ENCODE data around the gene HOXC4.
"Not testable (repeated sequence)": the region's sequence is repeated elsewhere in the genome, so short reads cannot be mapped to it uniquely, and the experiment has no call there.

HOXC4 gene

GRCh38 chr12:54042033-54042432, 11.6 kb upstream of the HOXC4 start:
- not testable (repeated sequence) for DNase-seq

DNA sequence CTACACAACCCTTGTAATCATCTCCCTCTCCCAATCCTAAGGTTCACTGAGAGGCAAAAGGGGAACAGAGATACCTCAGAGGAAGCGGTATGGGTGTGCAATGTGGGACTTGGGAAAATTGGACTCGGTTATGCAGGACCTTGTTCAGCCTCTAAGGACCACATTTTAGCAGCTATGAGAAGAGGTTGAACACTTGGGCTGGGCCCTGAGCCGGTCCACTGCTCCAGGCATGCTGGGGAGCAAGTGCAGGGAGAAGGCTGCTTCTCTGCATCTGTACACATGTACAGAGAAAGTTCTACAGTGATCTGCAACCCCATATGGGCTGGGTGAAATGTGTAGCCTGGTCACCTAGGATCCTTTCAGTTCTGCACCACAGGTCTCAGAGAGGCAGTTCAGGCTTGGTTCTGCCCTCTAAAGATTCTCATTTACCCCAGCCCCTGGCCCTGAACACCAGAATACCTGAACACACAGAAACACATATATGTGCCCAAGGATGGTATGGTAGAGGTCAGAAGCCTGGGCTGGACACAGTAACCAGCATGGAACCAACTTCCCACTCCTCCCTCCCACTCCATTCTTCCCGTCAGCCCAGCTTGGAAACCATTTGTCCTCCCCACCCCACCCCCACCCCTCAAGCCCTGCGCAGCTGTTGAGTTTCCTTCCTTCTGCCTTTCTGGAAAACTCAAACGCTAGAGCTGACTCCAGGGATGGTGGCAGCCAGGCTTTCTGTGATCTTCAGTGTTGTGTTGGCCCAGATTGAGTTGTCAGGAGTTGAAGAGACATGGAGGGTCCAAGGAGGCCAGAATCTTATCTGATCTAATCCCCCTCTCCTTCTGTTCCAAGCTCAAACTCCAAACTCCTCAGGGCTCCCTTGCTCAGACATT, 10.4 kb upstream of the HOXC4 start:
- no peak for DNase-seq

- DNase-seq: no peak
Measured at GRCh38 chr12:54044425-54045103, 9.1 kb upstream of the HOXC4 start.

DNA sequence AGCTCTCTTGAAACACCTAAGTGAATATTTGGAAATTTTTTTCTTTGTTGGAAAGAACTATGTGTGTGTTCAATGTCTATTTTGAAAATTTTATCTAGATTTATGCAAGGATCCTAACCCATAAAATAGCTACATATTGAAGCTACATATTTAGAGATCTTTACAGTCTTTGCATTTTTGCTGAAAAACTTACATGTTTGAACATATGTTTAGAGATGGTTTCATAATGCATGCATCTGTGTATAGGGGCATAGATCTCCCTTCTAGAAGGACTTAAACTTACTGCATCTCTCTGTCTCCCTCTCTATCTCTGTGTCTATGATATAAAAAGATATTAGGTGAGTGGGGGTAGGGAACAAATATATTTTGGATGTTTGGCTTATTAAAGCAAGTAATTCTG, 8.2 kb upstream of the HOXC4 start:
- DNase-seq: no peak

DNA sequence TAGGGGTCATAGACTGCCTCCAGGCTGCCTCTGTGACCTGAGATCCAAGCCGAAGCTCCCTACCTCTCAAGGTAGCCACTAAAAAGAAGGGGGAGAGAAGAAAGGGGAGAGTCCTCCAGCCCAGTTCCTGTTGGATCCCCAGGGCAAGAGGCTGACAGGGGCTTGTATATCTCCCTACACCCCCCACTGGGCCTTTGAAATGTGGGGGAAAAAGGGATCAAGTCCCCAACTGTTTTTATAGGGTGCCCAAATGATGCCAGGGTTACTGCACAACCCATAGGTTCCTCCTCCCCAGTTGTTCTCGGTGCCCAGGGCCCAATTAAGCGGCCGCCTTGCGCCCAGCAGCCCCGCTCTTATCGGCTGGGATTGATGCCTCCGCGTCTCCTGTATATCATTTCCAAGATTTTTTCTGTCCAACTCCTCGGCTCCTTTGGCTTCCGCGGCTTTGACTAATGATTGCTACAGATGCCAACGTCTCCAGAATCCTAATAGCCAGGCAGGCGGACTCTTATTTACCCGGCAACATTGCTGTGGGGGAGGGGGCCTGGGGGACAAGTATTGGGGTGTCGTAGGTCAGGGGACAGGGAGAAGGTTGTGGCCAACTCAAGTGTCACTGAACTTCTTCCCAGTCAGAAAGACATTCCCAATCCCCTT, 7.6 kb upstream of the HOXC4 start:
- DNase-seq: no peak

DNA sequence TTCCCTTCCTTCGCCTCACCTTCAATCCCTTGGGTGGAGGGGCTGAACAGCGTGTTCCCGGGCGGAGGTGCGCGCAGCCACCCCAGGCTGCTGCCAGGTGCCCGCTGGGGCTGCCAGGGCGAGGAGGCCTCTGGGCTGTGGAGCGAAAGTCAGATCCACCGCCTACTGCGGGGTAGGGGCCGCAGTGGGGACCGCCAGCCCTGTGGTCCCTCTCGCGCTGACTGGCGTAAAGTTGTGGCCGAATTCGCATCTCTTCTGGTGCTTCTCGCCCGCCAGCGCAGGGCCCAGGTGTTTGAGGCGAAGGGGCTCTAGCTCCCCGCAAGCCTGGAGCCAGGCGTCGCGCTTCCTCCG, 6.9 kb upstream of the HOXC4 start:
- no peak for DNase-seq

DNA sequence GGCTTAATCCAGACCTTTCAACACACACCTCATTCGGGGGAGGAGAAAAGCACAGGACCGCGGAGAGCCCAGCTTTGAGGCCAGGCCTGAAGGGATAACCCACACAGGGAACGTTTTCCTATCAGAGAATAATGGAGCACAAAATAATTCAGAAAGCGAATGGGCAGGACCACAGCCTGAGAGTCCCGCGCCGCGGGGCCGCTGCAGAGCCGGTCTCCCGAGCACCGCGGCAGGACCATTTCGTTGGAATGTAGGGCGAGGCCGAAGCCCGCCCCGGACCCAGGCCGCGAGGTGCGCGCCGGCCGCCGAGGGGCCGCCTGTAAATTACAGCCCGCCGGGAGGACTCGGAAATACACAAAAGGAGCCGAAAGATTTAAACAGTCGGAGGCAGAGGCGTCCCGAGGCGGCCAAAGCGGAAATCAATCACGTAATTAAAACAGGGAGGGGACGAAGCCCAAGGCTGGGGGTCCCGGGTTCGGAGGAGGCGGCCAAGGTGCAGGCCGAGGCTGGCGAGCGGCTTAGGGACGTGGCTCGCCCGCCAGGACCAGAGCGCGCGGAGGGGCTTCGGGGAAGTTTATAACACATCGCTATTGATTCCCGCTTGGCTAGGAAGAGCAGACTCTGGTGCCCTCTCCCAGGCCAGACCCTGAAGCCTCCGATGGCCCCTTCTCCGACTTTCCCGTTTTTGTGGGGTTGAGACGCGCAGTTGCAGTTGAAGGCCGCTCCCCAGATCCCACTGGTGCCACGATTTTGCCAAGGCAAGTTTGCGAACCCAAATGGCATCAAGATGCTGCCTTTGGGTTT, 6.3 kb upstream of the HOXC4 start:
- no peak for DNase-seq

DNA sequence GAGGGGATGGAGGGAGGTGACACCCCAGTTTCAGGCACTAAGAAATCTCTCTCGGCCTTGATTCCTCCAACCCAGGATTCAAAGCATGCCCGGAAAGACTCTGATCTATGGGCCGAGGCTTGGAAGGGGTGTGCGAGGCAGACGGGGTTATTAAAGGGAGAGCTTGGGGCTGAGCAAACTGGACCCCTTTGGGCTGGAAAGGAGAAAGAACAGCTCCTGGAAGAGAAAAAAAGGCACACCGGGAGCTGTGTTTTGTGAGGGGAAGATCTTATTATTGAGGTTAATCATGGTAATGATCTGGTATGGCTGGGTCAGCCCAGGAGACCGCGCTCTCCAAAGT, 5.7 kb upstream of the HOXC4 start:
- no peak for DNase-seq

GRCh38 chr12:54048406-54049093, 5.1 kb upstream of the HOXC4 start:
- DNase-seq: no peak

DNA sequence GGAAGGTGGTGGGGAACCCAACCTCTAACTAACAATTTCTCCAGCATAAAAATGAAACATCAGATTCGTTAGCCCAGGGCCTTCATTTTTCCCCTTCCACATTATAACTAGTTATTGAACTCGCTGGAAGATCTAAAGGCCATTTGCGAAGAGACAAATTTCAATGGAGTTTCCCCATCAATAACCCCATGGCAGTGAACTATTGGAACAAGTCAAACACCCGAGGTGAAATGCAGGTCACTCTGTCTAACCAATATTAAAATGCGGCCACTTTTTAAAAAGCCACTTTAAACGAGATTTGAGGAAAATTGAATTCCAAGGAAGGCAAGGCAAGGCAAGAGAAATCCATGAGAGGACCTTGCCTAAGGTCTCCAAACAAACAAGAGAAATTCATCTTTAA, 4.5 kb upstream of the HOXC4 start:
- no peak for DNase-seq

DNA sequence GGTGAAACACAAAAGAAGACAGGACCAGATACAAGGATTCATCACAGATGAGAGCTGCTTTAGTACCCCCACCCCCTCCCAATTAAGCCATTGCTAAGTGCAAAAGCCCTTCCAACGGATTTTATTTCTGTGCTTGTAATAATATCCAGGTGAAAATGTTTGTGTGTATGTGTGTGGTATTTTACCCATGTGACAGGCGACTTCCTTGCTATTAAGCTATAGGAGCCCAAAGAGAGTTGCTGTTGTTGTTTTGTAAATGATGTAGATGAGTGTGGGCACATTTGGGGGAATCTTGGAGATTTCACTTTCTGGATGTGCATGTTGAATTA, 3.2 kb upstream of the HOXC4 start:
- DNase-seq: no peak

GRCh38 chr12:54051026-54051842, 2.4 kb upstream of the HOXC4 start:
- DNase-seq: no peak

GRCh38 chr12:54051874-54052437, 1.7 kb upstream of the HOXC4 start:
- no peak for DNase-seq

GRCh38 chr12:54052438-54053002, 1.1 kb upstream of the HOXC4 start:
- no peak for DNase-seq

DNA sequence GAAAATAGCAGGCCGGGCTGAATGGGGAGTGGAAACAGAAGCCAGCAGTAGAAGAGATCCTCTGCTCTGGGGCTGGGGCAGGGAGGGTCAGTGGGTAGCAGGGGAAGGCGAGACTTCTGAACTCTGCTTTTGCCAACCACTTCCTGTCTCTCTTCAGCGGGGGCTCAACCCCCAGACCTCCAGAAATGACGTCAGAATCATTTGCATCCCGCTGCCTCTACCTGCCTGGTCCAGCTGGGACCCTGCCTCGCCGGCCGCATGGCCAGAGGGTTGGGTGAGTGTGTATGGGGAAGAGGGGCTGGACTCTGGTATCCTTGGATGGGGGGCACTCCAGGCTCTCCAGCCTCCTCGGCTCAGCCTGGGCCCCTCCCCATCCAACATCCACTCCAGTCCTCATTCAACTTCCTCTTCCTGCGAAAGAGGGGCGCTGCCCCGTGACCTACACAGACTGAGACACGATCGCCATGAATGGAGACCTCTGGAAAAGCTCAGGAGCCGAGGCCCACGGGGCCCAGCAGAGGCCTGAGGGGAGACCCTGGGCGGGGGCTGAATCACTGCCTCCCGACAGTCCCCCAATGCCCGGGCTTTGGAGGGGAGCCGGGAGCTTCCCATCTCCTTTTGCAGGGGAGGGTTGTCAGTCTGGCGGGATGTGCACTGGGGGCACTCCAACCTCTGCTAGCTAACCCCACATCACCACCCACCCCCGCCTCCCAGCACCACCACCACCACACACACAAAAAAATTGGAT, 458 bp upstream of the HOXC4 start:
- peak; percentile 8 for DNase-seq

GRCh38 chr12:54054742-54055194, 1.1 kb downstream of the HOXC4 start:
- no peak for DNase-seq

DNA sequence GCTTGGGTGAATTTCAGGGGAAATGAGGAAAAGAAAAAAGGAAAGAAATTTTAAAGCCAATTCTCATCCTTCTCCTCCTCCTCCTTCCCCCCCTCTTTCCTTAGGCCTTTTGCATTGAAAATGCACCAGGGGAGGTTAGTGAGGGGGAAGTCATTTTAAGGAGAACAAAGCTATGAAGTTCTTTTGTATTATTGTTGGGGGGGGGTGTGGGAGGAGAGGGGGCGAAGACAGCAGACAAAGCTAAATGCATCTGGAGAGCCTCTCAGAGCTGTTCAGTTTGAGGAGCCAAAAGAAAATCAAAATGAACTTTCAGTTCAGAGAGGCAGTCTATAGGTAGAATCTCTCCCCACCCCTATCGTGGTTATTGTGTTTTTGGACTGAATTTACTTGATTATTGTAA, 1.9 kb downstream of the HOXC4 start:
- no peak for DNase-seq

- DNase-seq: no peak
Measured at GRCh38 chr12:54056110-54056509, 2.5 kb downstream of the HOXC4 start.

DNA sequence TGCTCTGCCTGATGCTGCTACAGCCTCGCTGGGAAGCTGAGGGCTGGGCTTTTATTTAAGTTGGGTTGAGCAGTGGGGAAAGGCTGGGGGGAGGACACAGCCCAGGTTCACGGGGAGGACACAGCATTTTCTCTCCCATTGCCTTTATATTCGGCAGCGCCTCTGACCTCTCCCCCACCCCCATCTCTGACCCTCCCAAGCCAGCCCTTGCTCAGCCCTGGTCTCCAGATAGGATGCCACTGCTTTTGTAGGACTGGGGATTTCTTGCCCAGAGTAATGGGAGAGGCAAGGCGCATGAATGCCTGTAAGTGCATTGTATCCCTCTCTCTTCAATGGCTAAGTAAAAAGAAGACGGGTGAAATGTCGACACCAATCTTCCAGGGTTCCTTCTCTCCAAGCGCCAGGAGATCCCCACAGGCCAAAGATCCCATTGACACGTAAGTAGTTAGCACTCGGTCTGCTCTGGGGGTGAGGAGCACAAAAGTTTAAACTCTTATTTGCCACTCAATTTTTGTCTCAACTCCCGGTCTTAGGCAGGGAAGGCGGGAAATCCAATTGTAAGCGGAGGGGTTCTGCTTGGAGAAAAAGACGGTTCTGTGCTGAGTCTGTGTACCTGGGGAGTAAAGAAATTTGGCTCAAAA, 4.6 kb downstream of the HOXC4 start:
- no peak for DNase-seq

DNA sequence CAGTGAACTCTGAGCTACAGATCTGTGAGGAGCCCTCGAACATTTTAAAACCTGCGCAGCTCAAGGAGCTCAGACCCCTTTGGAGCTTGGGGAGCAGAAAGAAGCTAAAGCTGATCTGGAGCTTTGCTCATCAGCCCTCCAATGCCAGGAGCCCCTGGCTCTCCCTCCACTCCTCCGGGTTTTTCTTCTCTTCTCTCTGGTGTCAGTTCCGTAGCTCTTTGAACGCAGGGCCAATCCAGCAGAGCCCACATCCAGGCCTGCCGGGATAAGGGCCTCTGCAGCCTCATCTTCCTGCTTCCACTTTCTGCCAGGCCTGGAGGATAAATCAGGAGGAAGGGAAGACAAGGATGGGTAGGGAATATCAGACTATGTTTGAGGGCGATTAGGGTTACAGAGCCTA, 6.0 kb downstream of the HOXC4 start:
- no peak for DNase-seq
